Activated naive CD4-positive, alpha-beta T cell treated with anti-CD3 and anti-CD28 coated beads, Interleukin-2, amount 10 ng/mL, durations not matched to agents 7 days and 5 days (primary cell): Measurements from ENCODE around the gene CARNS1.
A peak's percentile ranks its signal among the peaks of the same experiment; 100 is the strongest.

Source experiments
- CTCF ChIA-PET: fragments of 350-600 bp; sonication (Branson Sonifier 250); formaldehyde crosslinking; loops from one replicate; lab custom pipeline; 2021; ENCODE audit warnings: antibody characterized with exemption; lab: Charles Lee
- DNase-seq: peaks from one replicate; pipeline ENCODE4 v3.0.0-alpha.2; 2020
- H3K27ac Mint-ChIP-seq: one replicate; pipeline ENCODE4 v1.8.0; 2021; ENCODE audit warnings: mild to moderate bottlenecking, moderate library complexity, mixed read lengths
- H3K27me3 Mint-ChIP-seq: one replicate; pipeline ENCODE4 v1.8.0; 2021; ENCODE audit warnings: mild to moderate bottlenecking, mixed read lengths
- H3K36me3 Mint-ChIP-seq: one replicate; pipeline ENCODE4 v1.8.0; 2021; ENCODE audit warnings: mixed read lengths
- H3K4me1 Mint-ChIP-seq: one replicate; pipeline ENCODE4 v1.8.0; 2021; ENCODE audit warnings: mixed read lengths
- H3K4me3 Mint-ChIP-seq: one replicate; pipeline ENCODE4 v1.8.0; 2021; ENCODE audit warnings: mild to moderate bottlenecking, moderate library complexity, mixed read lengths
- H3K9me3 Mint-ChIP-seq: one replicate; pipeline ENCODE4 v1.8.0; 2021; ENCODE audit warnings: mixed read lengths

Gene CARNS1

DNA sequence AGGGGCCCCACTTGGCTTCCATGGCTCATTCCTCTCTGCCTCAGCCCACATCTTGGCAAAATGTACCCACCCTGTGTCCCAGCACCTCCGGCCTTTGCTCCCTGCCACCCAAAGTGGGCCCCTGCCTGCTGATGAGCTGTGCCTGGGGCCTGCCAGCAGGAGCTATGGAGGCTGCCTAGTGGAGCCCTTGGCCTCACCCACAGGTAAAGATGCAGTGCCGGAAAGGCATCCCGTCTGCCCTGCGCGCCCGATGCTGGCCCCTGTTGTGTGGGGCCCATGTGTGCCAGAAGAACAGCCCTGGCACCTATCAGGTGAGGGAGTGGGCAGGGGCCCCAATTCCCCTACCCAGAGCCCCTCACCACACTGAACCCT, 10.3 kb upstream of the CARNS1 start:
- H3K36me3 Mint-ChIP-seq, result peaks cover 64% of the 10 kb centered on the region
- CTCF ChIA-PET, result interaction anchor here (1.1 to 2.1 kb wide), 2 partner anchors 8 to 31 kb away, joined by 3 to 5 read pairs; no protein-coding TSS in a partner anchor

DNA sequence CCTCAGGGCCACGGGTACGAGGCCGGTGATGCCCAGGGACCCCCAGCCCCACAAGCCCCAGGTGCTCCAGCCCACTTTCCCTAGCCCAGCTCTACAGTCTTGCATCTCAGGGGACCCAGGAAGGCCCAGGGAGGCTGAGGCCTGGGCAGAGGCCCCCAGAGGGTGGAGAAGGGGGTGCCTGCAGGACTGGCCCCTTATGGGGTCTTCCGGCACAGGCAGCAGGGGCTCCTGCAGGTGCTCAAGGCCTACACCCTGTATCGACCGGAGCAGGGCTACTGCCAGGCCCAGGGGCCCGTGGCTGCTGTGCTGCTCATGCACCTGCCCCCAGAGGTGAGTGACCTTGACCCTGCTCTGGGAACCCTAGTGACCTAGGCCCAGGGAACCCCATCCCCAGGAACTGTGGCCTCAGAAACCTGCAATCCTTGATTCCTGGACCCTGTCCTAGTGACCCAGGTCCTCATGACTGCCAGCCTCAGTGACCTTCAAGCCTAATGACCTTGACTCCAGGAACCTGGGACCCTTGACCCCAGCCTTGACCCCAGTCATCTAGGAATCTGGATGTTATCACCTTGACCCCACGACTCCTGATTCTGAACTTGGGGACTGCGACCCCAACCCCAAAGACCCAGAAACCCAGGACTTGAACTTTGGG, 9.7 kb upstream of the CARNS1 start:
- Mint-ChIP-seq H3K27ac (peak overlapping the region; percentile 98), H3K9me3 (no peaks in the 10 kb centered on the region), H3K27me3 (no peaks in the 10 kb centered on the region), H3K4me3 (peak overlapping the region; percentile 96), H3K36me3 (peaks cover 61% of the 10 kb centered on the region), H3K4me1 (peaks cover 74% of the 10 kb centered on the region)
- CTCF ChIA-PET, result no interaction called here
- DNase-seq, result no peak

More for the DNA sequence above, 10.3 kb upstream of the CARNS1 start:
- H3K27ac Mint-ChIP-seq, result peak overlapping the region; percentile 98
- no peaks in the 10 kb centered on the region for H3K27me3 Mint-ChIP-seq
- H3K4me3 Mint-ChIP-seq, result peak overlapping the region; percentile 96
- no peaks in the 10 kb centered on the region for H3K9me3 Mint-ChIP-seq
- peaks cover 73% of the 10 kb centered on the region for H3K4me1 Mint-ChIP-seq
- DNase-seq, result no peak

DNA sequence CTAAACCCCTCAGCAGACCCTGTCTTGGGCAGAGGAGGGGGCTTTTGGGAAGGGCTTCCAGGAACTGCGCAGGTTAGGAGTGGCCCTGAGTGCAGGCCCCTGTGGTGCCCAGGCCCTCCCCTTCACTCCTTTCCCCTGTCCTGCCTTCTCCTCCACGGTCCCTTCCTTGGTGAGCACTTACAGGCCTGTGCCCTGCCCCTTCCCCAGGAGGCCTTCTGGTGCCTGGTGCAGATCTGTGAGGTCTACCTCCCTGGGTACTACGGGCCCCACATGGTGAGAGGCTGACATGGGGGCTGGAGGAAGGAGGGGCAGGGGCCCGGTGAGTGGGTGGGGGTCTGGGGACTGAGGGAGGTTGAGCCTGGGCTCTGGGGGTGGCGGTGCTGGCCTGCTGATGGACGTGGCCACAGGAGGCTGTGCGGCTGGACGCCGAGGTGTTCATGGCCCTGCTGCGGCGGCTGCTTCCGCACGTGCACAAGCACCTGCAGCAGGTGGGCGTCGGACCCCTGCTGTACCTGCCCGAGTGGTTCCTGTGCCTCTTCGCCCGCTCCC, 9.0 kb upstream of the CARNS1 start:
- Mint-ChIP-seq H3K27ac (peak overlapping the region; percentile 94), H3K4me3 (peak overlapping the region; percentile 96), H3K27me3 (no peaks in the 10 kb centered on the region), H3K36me3 (peaks cover 61% of the 10 kb centered on the region), H3K4me1 (peaks cover 81% of the 10 kb centered on the region), H3K9me3 (no peaks in the 10 kb centered on the region)
- CTCF ChIA-PET, result interaction anchor here (1.0 to 1.3 kb wide), 3 partner anchors 15 to 99 kb away, joined by 3 to 11 read pairs (median 3); partner anchors contain the start of genes PITPNM1, PTPRCAP and RAD9A
- no peak for DNase-seq

GRCh38 chr11:67406969-67407687, 8.3 kb upstream of the CARNS1 start:
- peak overlapping the region; percentile 96 for H3K4me3 Mint-ChIP-seq
- no peak for DNase-seq
- H3K4me1 Mint-ChIP-seq, result peaks cover 84% of the 10 kb centered on the region
- no peaks in the 10 kb centered on the region for H3K27me3 Mint-ChIP-seq
- peaks cover 61% of the 10 kb centered on the region for H3K36me3 Mint-ChIP-seq
- peak overlapping the region; percentile 94 for H3K27ac Mint-ChIP-seq
- CTCF ChIA-PET, result interaction anchor here (0.7 to 1.3 kb wide), 6 partner anchors 16 to 98 kb away, joined by 3 to 11 read pairs (median 3); partner anchors contain the start of genes PITPNM1, PTPRCAP and RAD9A
- H3K9me3 Mint-ChIP-seq, result no peaks in the 10 kb centered on the region

GRCh38 chr11:67407688-67408163, 7.8 kb upstream of the CARNS1 start:
- H3K4me3 Mint-ChIP-seq, result peak overlapping the region; percentile 96
- no peaks in the 10 kb centered on the region for H3K9me3 Mint-ChIP-seq
- peaks cover 61% of the 10 kb centered on the region for H3K36me3 Mint-ChIP-seq
- CTCF ChIA-PET, result interaction anchor here (0.7 to 1.9 kb wide), 6 partner anchors 16 to 51 kb away, joined by 3 to 11 read pairs (median 3); partner anchors contain the start of genes PTPRCAP and RAD9A
- H3K27ac Mint-ChIP-seq, result peak overlapping the region; percentile 94
- peaks cover 85% of the 10 kb centered on the region for H3K4me1 Mint-ChIP-seq
- DNase-seq, result no peak
- H3K27me3 Mint-ChIP-seq, result no peaks in the 10 kb centered on the region

DNA sequence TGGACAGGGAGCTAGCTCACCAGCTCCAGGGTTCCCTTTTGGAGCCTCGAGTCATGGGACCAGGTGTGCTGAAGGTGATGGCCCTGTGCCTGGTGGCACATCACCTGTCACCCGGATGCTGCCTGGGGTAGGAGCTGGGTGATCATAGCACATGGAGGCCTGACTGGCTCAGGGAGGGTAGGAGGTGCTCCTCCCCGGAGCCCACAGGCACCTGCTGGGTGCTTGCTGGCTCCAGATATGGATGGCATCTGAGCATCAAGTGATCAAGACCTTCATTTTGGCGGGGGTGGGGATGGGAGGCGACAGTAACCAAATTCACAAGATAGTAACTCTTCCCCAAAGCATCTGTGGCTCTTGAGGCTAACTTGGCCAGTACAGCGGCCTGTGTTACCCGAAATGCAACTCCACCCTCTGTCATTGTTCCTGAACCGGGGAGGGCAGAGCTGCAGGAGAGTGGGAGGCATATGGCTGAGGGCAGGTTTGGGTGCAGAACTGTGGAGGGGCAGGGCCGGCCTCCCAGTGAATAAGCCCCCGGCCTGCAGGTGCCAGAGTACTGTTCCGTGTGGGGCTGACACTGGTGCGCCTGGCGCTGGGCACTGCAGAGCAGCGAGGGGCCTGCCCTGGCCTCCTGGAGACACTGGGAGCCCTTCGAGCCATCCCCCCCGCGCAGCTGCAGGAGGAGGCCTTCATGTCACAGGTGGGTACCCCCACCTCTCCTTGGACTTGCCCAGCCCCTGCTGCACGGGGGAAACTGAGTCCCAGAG, 6.9 kb upstream of the CARNS1 start:
- peak; percentile 48 for DNase-seq
- H3K9me3 Mint-ChIP-seq, result no peaks in the 10 kb centered on the region
- peaks cover 7% of the 10 kb centered on the region for H3K27me3 Mint-ChIP-seq
- H3K36me3 Mint-ChIP-seq, result peaks cover 64% of the 10 kb centered on the region
- H3K27ac Mint-ChIP-seq, result peak overlapping the region; percentile 94
- CTCF ChIA-PET, result interaction anchor here (0.7 to 1.9 kb wide), 3 partner anchors 8 to 30 kb away, joined by 3 to 8 read pairs (median 3); no protein-coding TSS in a partner anchor
- H3K4me1 Mint-ChIP-seq, result peaks cover 85% of the 10 kb centered on the region
- peak overlapping the region; percentile 96 for H3K4me3 Mint-ChIP-seq

DNA sequence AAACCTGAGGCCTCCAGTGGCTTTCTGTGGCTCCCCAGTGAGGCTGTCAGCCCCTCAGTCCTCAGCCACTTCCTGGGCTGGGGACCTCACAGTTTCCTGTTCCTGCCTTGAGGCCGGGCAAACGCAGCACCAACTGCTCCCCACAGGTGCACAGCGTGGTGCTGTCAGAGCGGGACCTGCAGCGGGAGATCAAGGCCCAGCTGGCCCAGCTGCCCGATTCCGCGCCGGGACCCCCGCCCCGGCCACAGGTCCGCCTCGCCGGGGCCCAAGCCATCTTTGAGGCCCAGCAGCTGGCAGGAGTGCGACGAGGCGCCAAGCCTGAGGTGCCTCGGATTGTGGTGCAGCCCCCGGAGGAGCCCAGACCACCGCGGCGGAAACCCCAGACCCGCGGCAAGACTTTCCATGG, 6.2 kb upstream of the CARNS1 start:
- peaks cover 63% of the 10 kb centered on the region for H3K36me3 Mint-ChIP-seq
- H3K27me3 Mint-ChIP-seq, result peaks cover 12% of the 10 kb centered on the region
- H3K27ac Mint-ChIP-seq, result peak overlapping the region; percentile 95
- no peaks in the 10 kb centered on the region for H3K9me3 Mint-ChIP-seq
- H3K4me1 Mint-ChIP-seq, result peaks cover 88% of the 10 kb centered on the region
- H3K4me3 Mint-ChIP-seq, result peak overlapping the region; percentile 96
- peak; percentile 91 for DNase-seq
- CTCF ChIA-PET, result interaction anchor here (1.2 to 1.9 kb wide), 2 partner anchors 8 to 29 kb away, joined by 3 to 8 read pairs; no protein-coding TSS in a partner anchor

- peaks cover 18% of the 10 kb centered on the region for H3K27me3 Mint-ChIP-seq
- H3K4me1 Mint-ChIP-seq, result peaks cover 85% of the 10 kb centered on the region
- H3K36me3 Mint-ChIP-seq, result peaks cover 58% of the 10 kb centered on the region
- DNase-seq, result no peak
- CTCF ChIA-PET, result interaction anchor here (1.2 to 1.9 kb wide), 2 partner anchors 9 to 29 kb away, joined by 3 to 8 read pairs; no protein-coding TSS in a partner anchor
- H3K27ac Mint-ChIP-seq, result peak overlapping the region; percentile 95
- peak overlapping the region; percentile 83 for H3K4me3 Mint-ChIP-seq
- no peaks in the 10 kb centered on the region for H3K9me3 Mint-ChIP-seq
These were observed 5.6 kb upstream of the CARNS1 start for GRCh38 chr11:67409781-67410368.

- H3K36me3 Mint-ChIP-seq, result peaks cover 53% of the 10 kb centered on the region
These were observed 5.1 kb upstream of the CARNS1 start for GRCh38 chr11:67410369-67410831.

DNA sequence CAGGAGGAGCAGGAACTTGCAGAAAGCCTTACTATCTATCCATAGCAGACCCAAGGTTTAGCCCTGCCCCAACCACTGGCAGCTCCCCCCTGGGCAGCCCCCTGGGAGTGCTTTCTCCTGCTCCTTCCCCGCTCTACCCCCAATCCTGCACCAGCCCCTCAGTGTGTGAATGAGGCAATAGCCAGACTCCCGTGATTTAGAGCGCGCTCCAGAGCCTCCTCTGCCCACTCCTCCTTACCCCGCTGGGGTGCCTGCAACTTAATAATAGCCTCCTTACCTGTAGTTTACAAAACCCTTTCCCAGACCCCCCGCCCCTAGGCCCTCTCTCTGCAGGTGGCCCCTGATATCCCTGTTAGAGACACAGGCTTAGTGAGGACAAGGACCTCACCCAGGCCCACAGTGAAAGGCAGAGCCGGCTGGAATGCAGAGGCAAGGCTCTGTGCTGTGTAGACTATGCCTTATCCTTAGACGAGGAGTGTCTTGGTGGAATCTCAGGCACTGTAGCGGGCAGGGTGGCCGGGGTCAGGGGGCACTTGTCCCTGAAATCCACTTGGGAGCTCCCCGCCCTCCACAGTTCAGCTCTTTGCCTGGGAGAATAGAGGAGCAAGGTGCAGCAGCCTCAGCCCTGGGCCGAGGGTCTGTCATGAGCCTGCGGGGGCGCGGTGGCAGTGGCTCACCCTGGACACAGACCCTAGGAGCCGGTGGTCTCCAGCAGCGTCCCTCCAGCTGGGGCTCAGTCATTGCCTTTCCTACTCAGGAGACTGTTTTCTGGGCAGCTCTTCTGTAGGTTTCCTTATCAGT, 4.3 kb upstream of the CARNS1 start:
- Mint-ChIP-seq H3K27me3 (peaks cover 26% of the 10 kb centered on the region), H3K36me3 (peaks cover 46% of the 10 kb centered on the region), H3K27ac (peak overlapping the region; percentile 75), H3K9me3 (no peaks in the 10 kb centered on the region), H3K4me1 (peaks cover 83% of the 10 kb centered on the region), H3K4me3 (peak overlapping the region; percentile 83)
- CTCF ChIA-PET, result interaction anchor here (0.9 kb wide), 1 partner anchor 10 kb away, joined by 4 read pairs; the partner anchor contains the start of gene PPP1CA
- no peak for DNase-seq

More at GRCh38 chr11:67410369-67410831, 5.1 kb upstream of the CARNS1 start:
- DNase-seq, result no peak
- CTCF ChIA-PET, result no interaction called here
- Mint-ChIP-seq H3K27me3 (peaks cover 22% of the 10 kb centered on the region), H3K9me3 (no peaks in the 10 kb centered on the region), H3K4me3 (peak overlapping the region; percentile 83), H3K4me1 (peaks cover 86% of the 10 kb centered on the region), H3K27ac (peak overlapping the region; percentile 95)

DNA sequence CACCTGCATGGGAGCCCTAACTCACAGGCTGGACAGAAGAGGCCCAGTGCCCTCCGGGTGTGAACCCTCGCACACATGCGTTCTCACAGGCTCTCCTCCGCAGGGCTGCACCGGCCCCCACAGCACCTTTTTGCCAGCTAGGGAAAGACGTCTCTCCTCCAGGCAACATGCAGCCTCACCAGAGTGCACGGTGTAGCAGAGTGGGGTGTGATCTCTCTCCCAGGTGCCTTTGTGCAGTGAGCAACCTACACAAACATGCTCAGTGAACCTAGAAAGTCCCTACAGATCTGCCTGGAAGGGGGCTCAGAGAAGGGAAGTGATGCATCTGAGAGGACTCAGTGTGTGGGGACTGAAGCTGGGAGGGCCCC, 3.7 kb upstream of the CARNS1 start:
- no peak for DNase-seq
- H3K27me3 Mint-ChIP-seq, result peaks cover 31% of the 10 kb centered on the region
- peaks cover 40% of the 10 kb centered on the region for H3K36me3 Mint-ChIP-seq
- H3K4me1 Mint-ChIP-seq, result peaks cover 84% of the 10 kb centered on the region
- no peak overlapping the region for H3K4me3 Mint-ChIP-seq
- CTCF ChIA-PET, result interaction anchor here (0.9 to 1.0 kb wide), 2 partner anchors 10 to 26 kb away, joined by 3 to 4 read pairs; partner anchors contain the start of gene PPP1CA
- H3K9me3 Mint-ChIP-seq, result no peaks in the 10 kb centered on the region
- peak overlapping the region; percentile 75 for H3K27ac Mint-ChIP-seq

GRCh38 chr11:67412495-67413179, 2.8 kb upstream of the CARNS1 start:
- H3K4me1 Mint-ChIP-seq, result peaks cover 82% of the 10 kb centered on the region
- no peaks in the 10 kb centered on the region for H3K9me3 Mint-ChIP-seq
- CTCF ChIA-PET, result interaction anchor here (1.0 to 1.8 kb wide), 3 partner anchors 8 to 30 kb away, joined by 3 to 5 read pairs (median 3); partner anchors contain the start of gene TBC1D10C
- no peak for DNase-seq
- peaks cover 32% of the 10 kb centered on the region for H3K36me3 Mint-ChIP-seq
- peaks cover 31% of the 10 kb centered on the region for H3K27me3 Mint-ChIP-seq
- no peak overlapping the region for H3K27ac Mint-ChIP-seq
- H3K4me3 Mint-ChIP-seq, result no peak overlapping the region
